NCI-H460 (cell line): Measurements from ENCODE around the gene NQO1. TPM values are rescaled to one million over a fixed set of nuclear protein-coding genes. Genes with fewer than 3 reads are reported as not detected.
A peak's percentile ranks its signal among the peaks of the same experiment; 100 is the strongest.
"Not testable (repeated sequence)": the region's sequence is repeated elsewhere in the genome, so short reads cannot be mapped to it uniquely, and the experiment has no call there.

ENCODE experiments used
- DNase-seq: peaks from one replicate; pipeline ENCODE4 v3.0.0-alpha.2; 2016; ENCODE audit warnings: low read depth; ENCODE audit errors: extremely low read depth
- total RNA-seq: library from RNA; depleted of rRNA; stranded (reverse); fragments of >200 nt; shearing (Covaris generic); gene quantifications from 2 replicates; pipeline ENCODE4 v1.2.3, GENCODE V29; 2014

Gene NQO1
- total RNA-seq, 1 experiment from 2014 or later = 2,726 TPM

DNA sequence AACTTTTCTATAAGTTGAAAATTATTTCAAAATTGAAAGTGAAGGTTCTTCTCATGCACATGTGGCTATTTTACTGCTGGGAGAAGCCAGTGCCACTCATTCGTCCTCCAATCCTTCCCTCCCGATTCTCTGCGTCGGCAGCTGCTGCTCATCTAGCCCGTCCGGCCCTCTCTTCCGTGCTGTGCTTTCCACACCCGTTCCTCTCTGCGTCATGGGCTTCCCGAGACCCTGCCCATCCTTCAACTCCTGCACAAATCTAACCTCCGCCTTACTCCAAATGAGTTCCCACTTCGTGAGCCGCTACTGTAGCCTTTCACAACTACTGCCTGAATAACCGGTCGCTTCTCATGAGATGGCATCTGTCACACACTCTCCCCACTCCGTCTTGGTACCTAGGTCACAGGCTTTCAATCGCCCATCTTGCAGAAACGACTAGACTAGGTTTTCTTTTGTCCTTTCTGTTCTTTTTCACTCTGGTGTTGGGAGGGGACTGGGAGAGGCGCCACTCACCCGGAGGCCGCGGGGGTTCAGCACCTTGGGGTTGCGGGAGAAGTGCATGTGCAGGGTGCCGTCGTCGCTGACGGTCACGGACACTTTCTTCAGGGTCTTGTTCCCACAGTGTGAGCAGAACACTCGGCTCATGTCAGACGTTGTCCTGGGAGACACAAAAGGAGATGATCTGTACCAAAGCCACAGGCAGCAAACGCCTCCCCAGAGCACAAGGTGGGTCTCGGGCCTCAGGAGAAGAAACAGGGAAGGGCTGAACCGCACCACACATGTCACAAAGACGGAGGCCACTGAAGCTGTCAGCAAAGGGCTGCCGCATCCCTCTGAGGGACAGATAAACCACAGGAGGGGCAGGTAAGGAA, 18.2 kb upstream of the NQO1 start:
- no peak for DNase-seq

DNA sequence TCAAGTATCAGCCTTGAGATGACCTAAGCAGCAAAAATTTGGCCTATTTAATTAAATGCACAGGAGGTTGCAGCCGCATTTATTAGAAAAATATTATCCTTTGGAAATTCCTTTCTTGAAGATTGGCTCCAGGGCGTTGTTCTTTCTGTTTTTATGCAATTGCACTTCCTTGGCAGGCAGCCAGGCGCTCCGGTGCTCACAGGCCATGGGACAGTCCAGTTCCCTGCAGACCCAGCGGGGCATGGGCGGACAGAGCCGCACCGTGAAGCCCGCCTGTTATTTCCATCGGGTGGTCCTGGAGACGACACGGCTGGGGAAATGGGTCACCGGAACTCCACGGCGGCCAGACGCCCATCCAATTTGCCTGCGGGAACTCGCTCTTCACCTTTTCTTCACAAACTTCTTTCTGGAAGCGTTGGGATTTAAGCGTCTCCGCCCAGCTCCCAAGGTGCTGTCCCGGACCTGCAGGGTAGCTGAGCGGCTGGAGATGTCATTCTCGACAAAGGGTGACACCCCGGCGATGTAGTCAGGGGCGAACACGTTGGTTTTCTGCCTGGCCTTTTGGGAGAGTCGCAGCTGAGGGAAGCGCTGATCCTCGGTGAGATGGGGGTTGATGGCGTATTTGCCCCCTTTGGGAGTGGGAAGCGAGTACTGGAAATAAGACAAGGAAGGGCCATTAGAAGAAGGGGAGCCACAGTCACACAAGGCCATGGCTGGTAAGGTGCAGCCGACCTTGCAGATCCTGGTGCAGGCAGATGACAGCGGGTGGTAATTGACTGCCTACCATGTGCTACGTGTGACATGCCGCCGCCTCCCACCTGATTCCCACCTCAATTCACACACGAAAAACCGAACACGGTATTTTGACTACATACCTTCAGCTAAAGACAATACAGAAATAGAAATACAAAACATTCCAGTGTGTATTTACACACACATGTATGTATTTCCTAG, 15.9 kb upstream of the NQO1 start:
- DNase-seq = no peak

DNA sequence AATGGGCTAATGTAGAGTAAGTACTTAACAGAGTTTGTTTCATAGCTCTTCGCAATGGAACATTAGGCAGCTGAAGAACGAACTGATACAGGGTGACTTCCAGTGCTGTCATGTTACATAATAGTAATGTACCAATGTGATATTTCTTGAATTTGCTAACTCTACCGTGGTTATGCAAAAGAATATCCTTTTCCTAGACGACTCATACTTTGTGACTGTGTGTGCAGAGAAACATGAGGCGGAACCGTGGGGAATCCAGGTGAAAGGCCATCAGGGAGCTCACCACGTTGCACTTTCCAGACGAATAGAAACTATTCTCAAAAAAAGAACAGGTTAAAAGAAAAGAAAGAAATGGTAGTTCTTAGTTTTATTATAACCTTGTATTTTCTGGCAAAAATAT, 15.2 kb upstream of the NQO1 start:
- no peak for DNase-seq

DNA sequence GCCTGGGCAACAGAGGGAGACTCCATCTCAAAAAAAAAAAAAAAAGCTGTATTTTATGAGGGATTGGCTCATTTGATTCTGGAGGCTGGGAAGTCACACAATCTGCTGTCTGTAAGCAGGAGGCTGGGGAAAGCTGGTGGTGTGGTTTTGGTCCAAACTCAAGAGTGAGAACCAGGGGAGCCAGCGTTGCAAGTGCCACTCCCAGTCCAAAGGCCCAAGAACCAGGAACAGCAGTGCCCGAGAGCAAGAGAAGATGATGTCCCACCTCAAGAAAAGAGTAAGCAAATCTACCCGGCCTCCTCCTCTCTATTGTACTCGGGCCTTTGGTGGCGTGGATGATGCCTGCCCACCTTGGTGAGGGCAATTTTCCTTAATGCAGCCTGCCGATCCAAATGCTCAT, 5.7 kb upstream of the NQO1 start:
- no peak for DNase-seq

DNA sequence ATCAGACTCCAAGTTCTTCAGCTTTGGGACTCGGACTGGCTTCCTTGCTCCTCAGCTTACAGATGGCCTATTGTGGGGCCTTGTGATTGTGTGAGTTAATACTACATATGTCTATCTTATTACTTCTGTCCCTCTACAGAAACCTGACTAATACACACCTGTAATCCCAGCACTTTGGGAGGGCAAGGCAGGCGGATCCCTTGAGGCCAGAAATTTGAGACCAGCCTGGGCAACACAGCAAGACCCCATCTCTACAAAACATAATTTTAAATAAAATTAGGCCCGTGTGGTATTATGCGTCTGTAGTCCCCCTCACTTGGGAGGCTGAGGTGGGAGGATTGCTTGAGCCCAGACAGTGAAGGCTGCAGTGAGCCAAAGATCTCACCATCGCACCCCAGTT, 4.9 kb upstream of the NQO1 start:
- not testable (repeated sequence) for DNase-seq

DNA sequence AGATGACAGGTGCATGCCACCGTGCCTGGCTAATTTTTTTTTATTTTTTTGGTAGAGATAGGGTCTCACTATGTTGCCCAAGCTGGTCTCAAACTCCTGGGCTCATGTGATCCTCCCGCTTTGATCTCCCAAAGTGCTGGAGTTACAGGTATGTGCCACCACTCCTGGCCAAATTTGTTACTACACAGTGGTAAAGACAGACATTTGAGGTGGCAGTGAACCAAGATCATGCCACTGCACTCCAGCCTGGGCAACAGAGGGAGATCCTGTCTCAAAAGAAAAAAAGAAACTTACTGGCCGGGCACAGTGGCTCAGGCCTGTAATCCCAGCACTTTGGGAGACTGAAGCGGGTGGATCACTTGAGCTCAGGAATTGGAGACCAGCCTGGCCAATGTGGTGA, 2.7 kb upstream of the NQO1 start:
- not testable (repeated sequence) for DNase-seq

DNA sequence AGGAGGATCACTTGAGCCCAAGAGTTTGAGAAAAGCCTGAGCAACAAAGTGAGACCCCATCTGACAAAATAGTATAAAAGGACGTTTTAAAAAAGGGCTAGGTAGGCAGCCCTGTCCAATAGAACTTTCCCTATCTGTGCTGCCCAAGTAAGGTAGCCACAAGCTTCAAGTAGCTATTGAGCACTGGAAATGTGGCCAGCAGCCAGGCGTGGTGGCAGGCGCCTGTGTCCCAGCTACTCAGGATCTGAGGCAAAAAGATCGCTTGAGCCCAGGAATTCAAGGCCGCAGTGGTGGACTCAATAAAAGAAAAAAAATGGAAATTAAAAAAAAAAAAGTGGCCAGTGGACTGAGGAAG, 1.5 kb upstream of the NQO1 start:
- no peak for DNase-seq

DNA sequence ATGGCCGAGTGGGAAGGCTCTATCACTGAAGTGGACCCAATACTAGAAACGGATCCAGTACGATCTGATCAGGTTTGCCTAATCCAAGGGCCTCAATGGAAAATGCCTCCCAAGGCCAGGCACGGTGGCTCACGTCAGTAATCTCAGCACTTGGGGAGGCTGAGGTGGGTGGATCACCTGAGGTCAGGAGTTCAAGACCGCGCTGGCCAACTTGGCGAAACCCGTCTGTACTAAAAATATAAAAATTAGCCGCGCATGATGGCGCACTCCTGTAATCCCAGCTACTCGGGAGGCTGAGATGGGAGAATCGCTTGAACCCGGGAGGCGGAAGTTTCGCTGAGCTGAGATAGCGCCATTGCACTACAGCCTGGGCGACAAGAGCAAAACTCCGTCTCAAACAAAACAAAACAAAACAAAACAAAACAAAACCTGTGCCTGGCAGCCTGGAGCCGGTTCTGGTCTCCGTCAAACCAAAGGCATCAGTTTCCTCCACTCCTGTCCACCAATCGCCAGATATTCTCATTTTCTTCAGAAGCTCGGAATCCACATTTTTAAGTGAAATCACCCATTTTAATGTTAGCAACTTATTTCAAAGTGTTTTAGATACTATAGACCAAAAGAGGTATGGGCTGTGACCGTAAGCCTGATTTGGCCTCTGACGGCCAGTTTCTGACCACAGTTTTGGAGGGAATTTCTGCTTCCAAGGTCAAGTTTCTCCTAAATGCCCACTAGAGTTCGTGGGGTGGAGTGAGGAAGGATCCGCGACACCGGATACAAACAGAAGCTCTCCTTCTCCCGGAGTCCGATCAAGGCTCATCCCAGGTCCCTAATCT, 664 bp downstream of the NQO1 start:
- no peak for DNase-seq

DNA sequence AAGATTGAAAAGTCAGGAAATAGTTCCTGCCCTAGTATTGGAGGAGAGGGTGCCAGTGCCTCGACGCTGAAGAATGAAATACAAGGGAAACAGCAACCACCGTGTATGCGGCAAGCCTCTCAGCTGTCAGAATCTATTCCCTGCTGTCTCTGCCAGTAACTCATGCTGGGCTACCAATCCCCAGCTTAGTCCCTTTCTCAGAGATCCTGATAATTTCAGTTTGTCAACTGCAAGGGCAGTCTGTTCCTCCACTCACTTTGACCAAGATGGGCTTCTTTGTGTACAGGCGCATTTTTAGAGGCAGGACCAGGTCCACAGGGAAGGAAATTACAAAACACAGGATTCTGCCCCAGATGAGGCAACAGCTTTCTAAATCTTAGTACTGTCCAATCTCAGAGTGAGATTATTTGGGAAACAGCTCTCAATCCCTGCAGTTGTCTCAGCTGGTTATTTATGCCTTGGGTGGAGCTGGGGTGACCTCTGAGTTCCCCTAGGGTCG, 1.3 kb downstream of the NQO1 start:
- no peak for DNase-seq

DNA sequence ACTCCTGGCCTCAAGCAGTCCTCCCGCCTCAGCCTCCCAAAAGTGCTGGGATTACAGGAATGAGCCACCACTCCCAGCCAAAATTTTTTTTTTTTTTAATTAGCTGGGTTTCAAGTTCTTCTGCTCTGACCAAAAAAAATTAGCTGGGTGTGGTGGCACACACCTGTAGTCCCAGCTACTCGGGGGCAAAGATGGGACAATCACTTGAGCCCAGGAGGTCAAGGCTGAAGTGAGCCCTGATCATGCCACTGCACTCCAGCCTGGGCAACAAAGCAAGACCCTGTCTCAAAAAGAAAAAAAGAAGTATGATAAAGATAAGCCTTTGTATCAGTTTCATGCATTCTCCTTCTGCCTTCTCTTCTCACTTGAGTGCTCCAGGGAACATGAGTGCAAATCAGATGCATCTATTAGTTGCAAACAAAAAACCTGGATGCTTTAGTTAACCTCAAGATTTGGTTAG, 1.9 kb downstream of the NQO1 start:
- DNase-seq = no peak

DNA sequence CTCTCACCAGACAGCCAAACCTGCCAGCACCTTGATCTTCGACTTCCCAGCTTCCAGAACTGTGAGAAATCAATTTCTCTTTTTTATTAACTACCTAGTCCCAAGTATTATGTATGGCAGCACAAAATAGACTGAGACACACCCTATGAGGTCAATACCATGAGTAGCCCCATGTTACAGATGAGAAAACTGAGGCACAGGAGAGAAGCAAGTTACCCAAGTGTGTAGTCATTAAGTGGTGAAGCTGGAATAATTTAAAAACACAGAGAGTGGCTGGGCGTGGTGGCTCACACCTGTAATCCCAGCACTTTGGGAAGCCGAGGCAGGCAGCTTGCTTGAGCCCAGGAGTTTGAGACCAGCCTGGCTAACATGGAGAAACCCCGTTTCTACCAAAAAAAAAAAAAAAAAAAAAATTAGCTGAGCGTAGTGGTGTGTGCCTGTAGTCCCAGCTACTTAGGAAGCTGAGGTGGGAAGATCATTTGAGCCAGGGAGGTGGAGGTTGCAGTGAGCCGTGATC, 4.9 kb downstream of the NQO1 start:
- no peak for DNase-seq

DNA sequence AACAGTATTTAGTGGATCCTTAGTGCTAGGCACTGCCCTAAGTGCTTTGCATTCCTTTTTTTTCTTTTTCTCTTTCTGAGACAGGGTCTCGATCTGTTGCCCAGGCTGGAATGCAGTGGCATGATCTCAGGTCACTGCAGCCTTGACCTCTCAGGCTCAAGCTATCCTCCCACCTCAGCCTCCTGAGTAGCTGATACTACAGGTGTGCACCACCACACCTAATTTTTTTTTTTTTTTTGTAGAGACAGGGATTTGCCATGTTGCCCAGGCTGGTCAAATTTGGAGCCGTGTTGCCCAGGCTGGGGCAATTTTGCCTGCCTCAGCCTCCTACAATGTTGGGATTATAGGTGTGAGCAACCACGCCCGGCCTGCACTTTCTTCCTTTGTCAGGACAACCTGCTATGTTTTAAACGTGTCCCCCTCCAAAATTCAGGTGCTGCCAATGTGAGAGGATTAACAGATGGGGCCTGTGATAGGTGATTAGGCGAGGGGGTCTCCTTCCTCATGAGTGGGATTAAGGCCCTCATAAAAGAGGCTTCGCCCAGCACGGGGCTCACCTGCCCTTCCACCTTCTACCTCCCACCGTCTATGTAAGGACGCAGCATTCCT, 5.4 kb downstream of the NQO1 start:
- DNase-seq = no peak

DNA sequence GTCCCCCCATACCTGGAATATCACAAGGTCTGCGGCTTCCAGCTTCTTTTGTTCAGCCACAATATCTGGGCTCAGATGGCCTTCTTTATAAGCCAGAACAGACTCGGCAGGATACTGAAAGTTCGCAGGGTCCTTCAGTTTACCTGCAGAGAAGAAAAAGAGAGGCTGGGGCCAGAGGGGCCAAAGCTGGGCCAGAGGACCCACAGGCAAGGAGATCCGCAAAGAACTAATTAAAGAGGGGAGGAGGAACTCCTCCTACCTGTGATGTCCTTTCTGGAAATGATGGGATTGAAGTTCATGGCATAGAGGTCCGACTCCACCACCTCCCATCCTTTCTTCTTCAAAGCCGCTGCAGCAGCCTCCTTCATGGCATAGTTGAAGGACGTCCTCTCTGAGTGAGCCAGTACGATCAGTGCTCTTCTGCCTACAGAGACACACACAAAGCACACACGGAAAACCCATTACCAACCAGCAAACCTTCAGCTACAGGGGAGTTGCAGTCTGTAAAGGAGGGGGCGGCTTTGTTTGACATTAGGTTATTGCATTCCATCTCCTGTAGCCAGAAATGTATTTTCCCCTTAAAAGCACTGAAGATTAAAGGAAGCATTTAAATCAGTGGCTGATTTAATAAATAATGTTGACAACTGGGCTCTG, 8.1 kb downstream of the NQO1 start:
- no peak for DNase-seq

DNA sequence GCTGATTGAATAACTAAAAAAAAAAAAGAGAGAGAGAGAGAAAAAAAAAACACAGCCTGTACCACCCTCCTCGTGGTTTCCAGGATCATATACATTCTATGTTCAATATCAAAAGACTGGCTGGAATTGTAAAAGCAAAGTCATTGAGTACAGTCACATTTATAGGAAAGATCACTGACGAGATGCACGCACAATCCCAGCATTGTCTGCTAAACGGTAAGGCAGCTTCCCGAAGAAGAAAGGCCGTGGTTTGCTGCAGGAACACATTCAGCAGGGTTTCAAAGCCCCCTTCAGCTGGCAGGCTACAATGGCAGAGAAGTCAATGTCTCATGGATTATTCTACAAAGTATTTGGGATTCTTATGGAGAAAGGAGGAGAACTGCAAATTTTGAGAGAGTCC, 9.3 kb downstream of the NQO1 start:
- no peak for DNase-seq

DNA sequence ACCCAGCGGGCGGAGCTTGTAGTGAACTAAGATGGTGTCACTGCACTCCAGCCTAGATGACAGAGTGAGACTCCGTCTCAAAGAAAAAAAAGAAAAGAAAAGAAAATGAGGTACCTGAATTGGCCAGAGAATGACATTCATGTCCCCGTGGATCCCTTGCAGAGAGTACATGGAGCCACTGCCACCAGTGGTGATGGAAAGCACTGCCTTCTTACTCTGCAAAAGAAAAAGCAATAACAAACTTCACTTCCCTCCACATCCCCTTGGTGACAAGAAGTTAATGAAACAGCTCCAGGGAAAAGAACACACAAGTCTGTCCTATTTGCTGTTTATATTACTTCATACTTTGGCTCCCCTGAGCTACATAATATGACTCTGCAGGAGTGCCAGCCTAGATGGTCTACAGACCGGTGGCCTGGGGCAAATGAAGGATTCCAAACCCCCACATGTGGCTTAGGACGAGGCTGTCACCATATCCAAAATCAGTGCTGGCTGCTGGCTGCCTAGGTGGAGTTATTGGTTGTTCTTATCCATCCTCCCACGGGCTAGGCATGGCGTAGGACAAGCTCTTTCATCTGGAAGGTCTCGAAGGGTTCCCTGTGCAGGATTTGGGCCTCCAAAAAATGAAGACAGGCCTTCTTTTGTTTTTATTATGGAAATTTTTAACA, 13.3 kb downstream of the NQO1 start:
- no peak for DNase-seq

DNA sequence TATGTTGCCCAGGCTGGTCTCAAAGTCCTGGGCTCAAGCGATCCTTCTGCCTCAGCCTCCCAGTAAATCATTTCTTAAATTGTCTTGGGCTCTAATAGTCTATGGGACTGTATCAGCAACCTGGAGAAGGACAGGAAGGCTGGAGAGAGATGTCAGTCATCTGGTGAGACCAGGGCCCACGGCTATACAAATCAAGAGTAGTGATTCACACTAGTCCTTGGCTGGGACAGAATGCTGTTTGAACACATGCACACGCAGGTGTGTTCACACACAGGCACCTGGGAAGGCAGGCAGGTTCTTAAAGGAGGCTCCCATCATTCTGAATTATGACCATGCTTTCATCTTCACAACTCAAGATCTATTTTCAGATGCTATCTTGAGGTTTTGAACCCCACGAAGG, 14.1 kb downstream of the NQO1 start:
- no peak for DNase-seq

DNA sequence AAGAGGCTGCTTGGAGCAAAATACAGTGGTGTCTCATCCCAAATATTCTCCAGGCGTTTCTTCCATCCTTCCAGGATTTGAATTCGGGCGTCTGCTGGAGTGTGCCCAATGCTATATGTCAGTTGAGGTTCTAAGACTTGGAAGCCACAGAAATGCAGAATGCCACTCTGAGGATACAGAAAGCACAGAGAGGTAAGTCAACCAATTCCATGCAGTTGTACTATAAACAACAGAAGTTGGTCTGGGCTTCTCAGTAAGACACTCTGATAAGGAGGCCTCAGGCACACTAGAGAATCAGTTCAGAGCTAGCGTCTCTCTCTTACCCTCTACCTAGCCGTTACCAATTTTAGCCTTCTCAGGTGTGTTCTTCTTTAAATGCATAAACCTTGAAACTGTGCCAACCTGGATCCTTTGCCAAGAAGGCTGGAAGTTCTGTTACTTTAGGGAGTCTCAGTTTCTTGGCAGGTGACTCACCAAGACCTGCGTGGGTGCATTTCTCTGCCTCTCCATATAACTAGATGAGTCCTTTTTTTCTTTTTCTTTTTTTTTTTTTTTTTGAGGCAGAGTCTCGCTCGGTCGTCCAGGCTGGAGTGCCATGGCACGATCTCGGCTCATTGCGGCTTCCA, 15.1 kb downstream of the NQO1 start:
- no peak for DNase-seq

DNA sequence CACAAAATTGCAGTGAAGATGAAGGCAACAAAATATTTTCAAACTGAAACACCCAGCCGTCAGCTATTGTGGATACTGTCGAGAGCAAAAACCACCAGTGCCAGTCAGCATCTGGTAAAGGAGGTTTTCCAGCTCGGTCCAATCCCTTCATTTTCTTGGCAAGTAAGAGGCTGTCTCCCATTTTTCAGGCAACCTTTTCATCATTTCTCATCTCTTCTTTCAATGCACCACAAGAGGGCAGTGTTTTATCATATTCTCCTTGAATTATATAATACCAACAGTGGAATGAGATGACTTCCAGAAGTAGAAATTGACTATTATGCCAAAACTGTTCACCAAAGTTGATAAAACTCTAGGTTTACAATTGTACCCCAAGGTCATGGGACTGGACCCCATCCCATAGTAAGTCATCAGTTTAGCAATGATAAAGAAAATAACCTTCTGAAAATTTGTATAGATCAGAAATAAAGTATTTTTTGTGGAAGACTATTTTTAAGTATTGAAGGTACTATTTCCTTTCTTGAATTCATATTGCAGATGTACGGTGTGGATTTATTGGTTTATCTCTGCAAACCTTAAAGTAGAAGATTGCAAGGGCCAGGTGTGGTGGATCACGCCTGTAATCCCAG, 16.8 kb downstream of the NQO1 start:
- peak; percentile 69 for DNase-seq
